Mucosa of rectum (tissue), 2 donors: ENCODE data around the gene CADPS2.

Experiments
- H3K27ac ChIP-seq, 2 donors: one replicate each; pipeline ENCODE4 v1.7.0; 2013; ENCODE audit warnings: inconsistent platforms in 2 of 2, low read depth in 2 of 2, low read length in 2 of 2
- H3K27me3 ChIP-seq, 2 donors: one replicate each; pipeline ENCODE4 v1.7.0; 2013; ENCODE audit warnings: low read length in 2 of 2; ENCODE audit not compliant: control insufficient read depth in 2 of 2, insufficient read depth in 2 of 2
- H3K36me3 ChIP-seq, 2 donors: one replicate each; pipeline ENCODE4 v1.7.0; 2013; ENCODE audit warnings: low read length in 2 of 2; ENCODE audit not compliant: control insufficient read depth in 2 of 2, insufficient read depth in 2 of 2
- H3K4me1 ChIP-seq, 2 donors: one replicate each; pipeline ENCODE4 v1.7.0; 2013; ENCODE audit warnings: low read length in 2 of 2, mild to moderate bottlenecking in 1 of 2; ENCODE audit not compliant: control insufficient read depth in 2 of 2, insufficient read depth in 2 of 2
- H3K4me3 ChIP-seq, 2 donors: one replicate each; pipeline ENCODE4 v1.7.0; 2013; ENCODE audit warnings: low read length in 2 of 2
- H3K9ac ChIP-seq, 2 donors: one replicate each; pipeline ENCODE4 v1.7.0; 2013; ENCODE audit warnings: low read length in 2 of 2, low read depth in 1 of 2, mild to moderate bottlenecking in 1 of 2
- H3K9me3 ChIP-seq, 2 donors: one replicate each; pipeline ENCODE4 v1.7.0; 2013; ENCODE audit warnings: low read length in 2 of 2; ENCODE audit not compliant: control insufficient read depth in 2 of 2
- donor health status: healthy.
- donor health status: Normal muscosa, but diverticular disease.

Gene CADPS2

GRCh38 chr7:122532406-122533269, 353.6 kb downstream of the CADPS2 start:
- Histone ChIP-seq H3K4me1 (no peaks in the 10 kb centered on the region), H3K4me3 (no peak overlapping the region), H3K27me3 (no peaks in the 10 kb centered on the region), H3K27ac (no peak overlapping the region), H3K9ac (no peak overlapping the region), H3K9me3 (no peaks in the 10 kb centered on the region), H3K36me3 (no peaks in the 10 kb centered on the region)

GRCh38 chr7:122528879-122529481, 357.3 kb downstream of the CADPS2 start:
- Histone ChIP-seq H3K9me3 (no peaks in the 10 kb centered on the region), H3K9ac (no peak overlapping the region), H3K27me3 (no peaks in the 10 kb centered on the region), H3K4me3 (no peak overlapping the region), H3K27ac (no peak overlapping the region), H3K4me1 (no peaks in the 10 kb centered on the region), H3K36me3 (no peaks in the 10 kb centered on the region)

GRCh38 chr7:122525355-122525754, 360.9 kb downstream of the CADPS2 start:
- no peak overlapping the region for H3K27ac ChIP-seq
- H3K36me3 ChIP-seq, result no peaks in the 10 kb centered on the region
- H3K4me3 ChIP-seq, result no peak overlapping the region
- no peak overlapping the region for H3K9ac ChIP-seq
- no peaks in the 10 kb centered on the region for H3K27me3 ChIP-seq
- H3K9me3 ChIP-seq, result no peaks in the 10 kb centered on the region
- no peaks in the 10 kb centered on the region for H3K4me1 ChIP-seq

GRCh38 chr7:122521767-122522166, 364.5 kb downstream of the CADPS2 start:
- Histone ChIP-seq H3K27ac (no peak overlapping the region), H3K36me3 (no peaks in the 10 kb centered on the region), H3K9me3 (no peaks in the 10 kb centered on the region), H3K9ac (no peak overlapping the region), H3K4me3 (no peak overlapping the region), H3K4me1 (no peaks in the 10 kb centered on the region), H3K27me3 (no peaks in the 10 kb centered on the region)

- H3K9ac ChIP-seq, result no peak overlapping the region
- H3K4me3 ChIP-seq, result no peak overlapping the region
- H3K27ac ChIP-seq, result no peak overlapping the region
- H3K27me3 ChIP-seq, result no peaks in the 10 kb centered on the region
- no peaks in the 10 kb centered on the region for H3K36me3 ChIP-seq
- H3K4me1 ChIP-seq, result no peaks in the 10 kb centered on the region
- no peaks in the 10 kb centered on the region for H3K9me3 ChIP-seq
These were observed 365.2 kb downstream of the CADPS2 start for GRCh38 chr7:122520971-122521555.

- Histone ChIP-seq H3K27me3 (no peaks in the 10 kb centered on the region), H3K4me3 (no peak overlapping the region), H3K9me3 (no peaks in the 10 kb centered on the region), H3K27ac (no peak overlapping the region), H3K9ac (no peak overlapping the region), H3K4me1 (no peaks in the 10 kb centered on the region), H3K36me3 (no peaks in the 10 kb centered on the region)
These were observed 367.8 kb downstream of the CADPS2 start for GRCh38 chr7:122518488-122518887.

- H3K9me3 ChIP-seq, result no peaks in the 10 kb centered on the region
- no peak overlapping the region for H3K27ac ChIP-seq
- no peak overlapping the region for H3K9ac ChIP-seq
- H3K27me3 ChIP-seq, result no peaks in the 10 kb centered on the region
- H3K4me3 ChIP-seq, result no peak overlapping the region
- H3K4me1 ChIP-seq, result no peaks in the 10 kb centered on the region
- H3K36me3 ChIP-seq, result no peaks in the 10 kb centered on the region
These were observed 368.7 kb downstream of the CADPS2 start for GRCh38 chr7:122517576-122517975.

- H3K27ac ChIP-seq, result no peak overlapping the region
- H3K4me1 ChIP-seq, result no peaks in the 10 kb centered on the region
- H3K9ac ChIP-seq, result no peak overlapping the region
- no peaks in the 10 kb centered on the region for H3K27me3 ChIP-seq
- no peaks in the 10 kb centered on the region for H3K9me3 ChIP-seq
- H3K36me3 ChIP-seq, result no peaks in the 10 kb centered on the region
- H3K4me3 ChIP-seq, result no peak overlapping the region
These were observed 370.9 kb downstream of the CADPS2 start for GRCh38 chr7:122515404-122515803.

- H3K4me1 ChIP-seq, result no peaks in the 10 kb centered on the region
- no peak overlapping the region for H3K27ac ChIP-seq
- no peaks in the 10 kb centered on the region for H3K27me3 ChIP-seq
- H3K36me3 ChIP-seq, result no peaks in the 10 kb centered on the region
- no peaks in the 10 kb centered on the region for H3K9me3 ChIP-seq
- no peak overlapping the region for H3K4me3 ChIP-seq
- H3K9ac ChIP-seq, result no peak overlapping the region
These were observed 375.0 kb downstream of the CADPS2 start for GRCh38 chr7:122511268-122511667.

GRCh38 chr7:122507591-122507990, 378.7 kb downstream of the CADPS2 start:
- Histone ChIP-seq H3K4me3 (no peak overlapping the region), H3K27me3 (no peaks in the 10 kb centered on the region), H3K9me3 (no peaks in the 10 kb centered on the region), H3K27ac (no peak overlapping the region), H3K4me1 (no peaks in the 10 kb centered on the region), H3K36me3 (no peaks in the 10 kb centered on the region), H3K9ac (no peak overlapping the region)
